HepG2 (cell line): ENCODE measurements around the gene PRH2. TPM values are rescaled to one million over a fixed set of nuclear protein-coding genes. Genes with fewer than 3 reads are reported as not detected.

Experiments
- ATRX ChIP-seq: sonication (generic); formaldehyde crosslinking; IDR thresholded peaks from 2 replicates; pipeline ENCODE4 v1.4.0; 2020; ENCODE audit warnings: missing genetic modification reagents, borderline replicate concordance
- BORCS8-MEF2B ChIP-seq: sonication (generic); formaldehyde crosslinking; IDR thresholded peaks from 2 replicates; pipeline ENCODE4 v1.8.0; 2022; ENCODE audit warnings: mild to moderate bottlenecking, missing genetic modification reagents
- CCDC6 ChIP-seq: sonication (generic); formaldehyde crosslinking; IDR thresholded peaks from 2 replicates; pipeline ENCODE4 v1.8.1; 2022; ENCODE audit warnings: mild to moderate bottlenecking, missing genetic modification reagents, moderate library complexity
- CENPBD1 ChIP-seq: sonication (generic); formaldehyde crosslinking; IDR thresholded peaks from 2 replicates; pipeline ENCODE4 v1.8.0; 2022; ENCODE audit warnings: missing genetic modification reagents, low read depth, mild to moderate bottlenecking, borderline replicate concordance
- CREB3 ChIP-seq: sonication (generic); formaldehyde crosslinking; IDR thresholded peaks from 2 replicates; pipeline ENCODE4 v1.5.0; 2020; ENCODE audit warnings: missing genetic modification reagents
- FOXC1 ChIP-seq: sonication (generic); formaldehyde crosslinking; IDR thresholded peaks from 2 replicates; pipeline ENCODE4 v1.8.0; 2022; ENCODE audit warnings: mild to moderate bottlenecking, missing genetic modification reagents, borderline replicate concordance
- NFIC ChIP-seq: IDR thresholded peaks from 2 replicates; pipeline ENCODE4 v1.6.1; 2012; ENCODE audit warnings: mild to moderate bottlenecking, low read length, inconsistent platforms
- NR1H2 ChIP-seq: sonication (generic); formaldehyde crosslinking; IDR thresholded peaks from 2 replicates; pipeline ENCODE4 v1.8.1; 2022; ENCODE audit warnings: low read depth, missing genetic modification reagents, borderline replicate concordance
- RBM39 ChIP-seq: fragments of 200-400 bp; formaldehyde crosslinking; IDR thresholded peaks from one replicate; pipeline ENCODE4 v1.6.1; 2018; ENCODE audit warnings: antibody characterized with exemption, mild to moderate bottlenecking, low read depth, low read length; ENCODE audit not compliant: poor library complexity, severe bottlenecking
- RERE ChIP-seq: IDR thresholded peaks from 2 replicates; pipeline ENCODE4 v1.6.1; 2016; ENCODE audit warnings: low read depth, missing genetic modification reagents, missing compliant biosample characterization
- SETDB1 ChIP-seq: sonication (generic); formaldehyde crosslinking; IDR thresholded peaks from 2 replicates; pipeline ENCODE4 v1.5.1; 2020; ENCODE audit warnings: missing genetic modification reagents, mild to moderate bottlenecking, borderline replicate concordance
- ZBTB21 ChIP-seq: sonication (generic); formaldehyde crosslinking; IDR thresholded peaks from 2 replicates; pipeline ENCODE4 v1.4.0; 2020; ENCODE audit warnings: missing genetic modification reagents
- ZNF101 ChIP-seq: sonication (generic); formaldehyde crosslinking; IDR thresholded peaks from 2 replicates; pipeline ENCODE4 v1.4.0; 2020; ENCODE audit warnings: mild to moderate bottlenecking, low read depth, missing genetic modification reagents, borderline replicate concordance
- ZNF263 ChIP-seq: sonication (generic); formaldehyde crosslinking; IDR thresholded peaks from 2 replicates; pipeline ENCODE4 v1.4.0; 2020; ENCODE audit warnings: missing genetic modification reagents
- ZNF264 ChIP-seq: sonication (generic); formaldehyde crosslinking; IDR thresholded peaks from 2 replicates; pipeline ENCODE4 v1.4.0; 2020; ENCODE audit warnings: missing genetic modification reagents
- ZNF317 ChIP-seq: sonication (generic); formaldehyde crosslinking; IDR thresholded peaks from 2 replicates; pipeline ENCODE4 v1.5.0; 2020; ENCODE audit warnings: mild to moderate bottlenecking, missing genetic modification reagents
- ZNF512 ChIP-seq: sonication (generic); formaldehyde crosslinking; IDR thresholded peaks from 2 replicates; pipeline ENCODE4 v1.4.0; 2020; ENCODE audit warnings: mild to moderate bottlenecking, missing genetic modification reagents
- ZNF558 ChIP-seq: sonication (generic); formaldehyde crosslinking; IDR thresholded peaks from 2 replicates; pipeline ENCODE4 v1.9.0; 2022; ENCODE audit warnings: mild to moderate bottlenecking, missing genetic modification reagents, borderline replicate concordance
- ZNF644 ChIP-seq: IDR thresholded peaks from 2 replicates; pipeline ENCODE4 v1.6.1; 2016; ENCODE audit warnings: low read depth
- ZNF816 ChIP-seq: sonication (generic); formaldehyde crosslinking; IDR thresholded peaks from 2 replicates; pipeline ENCODE4 v1.8.0; 2022; ENCODE audit warnings: missing genetic modification reagents, mild to moderate bottlenecking, borderline replicate concordance
- polyA plus RNA-seq, 8 experiments: library from polyadenylated mRNA; depleted of rRNA in 3 of 8; stranded (reverse) in 7 of 8; unstranded in 1 of 8; fragments of >200 nt; fragmentation: Illumina TruSeq in 4 of 8; extraction: Trizol in 4 of 8; gene quantifications; 2 replicates each; pipeline versions ENCODE4 v1.2.1 to v1.2.3, GENCODE V29; 2011 to 2016; ENCODE audit warnings: low read depth in 4 of 8, missing spikeins in 1 of 8, mixed read lengths in 1 of 8; ENCODE audit not compliant: insufficient read depth in 1 of 8
- total RNA-seq, 5 experiments: library from RNA; depleted of rRNA; stranded (reverse); fragments of >200 nt; fragmentation: Illumina TruSeq; extraction: Trizol; gene quantifications; 2 replicates each; pipeline ENCODE4 v1.2.3, GENCODE V29; 2016; ENCODE audit warnings: low read depth in 1 of 5
- TF ChIP-seq, protein P1 (sequence below): sonication (generic); formaldehyde crosslinking; IDR thresholded peaks from 2 replicates; pipeline ENCODE4 v1.8.0; 2022; ENCODE audit warnings: missing genetic modification reagents, mild to moderate bottlenecking, inconsistent platforms, borderline replicate concordance

The PRH2 gene
- total and polyA plus RNA-seq, 2 of the 13 experiments (the other 11 are each of a cell fraction or from before 2014, with no cell fraction given) = 0.24 to 0.48 TPM

DNA sequence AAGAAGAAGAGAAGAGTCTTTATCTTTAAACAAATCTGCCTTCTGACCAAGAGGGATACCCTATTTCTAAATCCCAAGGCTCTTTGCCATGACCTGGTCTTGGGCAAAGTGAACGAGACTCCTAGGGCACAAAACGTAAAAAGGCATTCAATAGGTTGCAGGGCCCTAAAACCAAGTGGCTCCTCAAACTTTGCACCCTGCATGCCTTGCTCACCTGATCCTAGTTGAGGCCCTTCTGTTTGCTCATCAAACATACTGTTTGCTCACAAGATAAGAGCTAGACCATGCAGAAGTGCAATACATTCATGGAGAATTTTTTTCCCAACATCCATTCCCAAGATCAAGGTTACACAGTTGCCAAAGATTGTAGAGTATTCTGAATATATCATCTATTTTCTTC is 37.1 kb upstream of the PRH2 start (continued):
- TF ChIP-seq ZNF512 (CRISPR knock-in tag) (no peak), ZNF558 (no peak), NFIC (peak; percentile 97), CCDC6 (CRISPR knock-in tag) (no peak), FOXC1 (no peak), ZNF263 (CRISPR knock-in tag) (no peak), ZNF317 (peak; percentile 71; the same call in 1 of the 2 replicates), ZNF816 (CRISPR knock-in tag) (no peak), ATRX (CRISPR knock-in tag) (no peak), SETDB1 (CRISPR knock-in tag) (no peak), CREB3 (CRISPR knock-in tag) (no peak), ZBTB21 (CRISPR knock-in tag) (peak; percentile 32; the same call in 1 of the 2 replicates), RBM39 (no peak), NR1H2 (CRISPR knock-in tag) (no peak), ZNF644 (peak; percentile 100), RERE (CRISPR knock-in tag) (peak; percentile 96), BORCS8-MEF2B (peak; percentile 74; the same call in 1 of the 2 replicates), ZNF264 (CRISPR knock-in tag) (peak; percentile 83; the same call in 1 of the 2 replicates), CENPBD1 (CRISPR knock-in tag) (no peak), ZNF101 (CRISPR knock-in tag) (no peak)
- TF ChIP-seq, protein P1, sequence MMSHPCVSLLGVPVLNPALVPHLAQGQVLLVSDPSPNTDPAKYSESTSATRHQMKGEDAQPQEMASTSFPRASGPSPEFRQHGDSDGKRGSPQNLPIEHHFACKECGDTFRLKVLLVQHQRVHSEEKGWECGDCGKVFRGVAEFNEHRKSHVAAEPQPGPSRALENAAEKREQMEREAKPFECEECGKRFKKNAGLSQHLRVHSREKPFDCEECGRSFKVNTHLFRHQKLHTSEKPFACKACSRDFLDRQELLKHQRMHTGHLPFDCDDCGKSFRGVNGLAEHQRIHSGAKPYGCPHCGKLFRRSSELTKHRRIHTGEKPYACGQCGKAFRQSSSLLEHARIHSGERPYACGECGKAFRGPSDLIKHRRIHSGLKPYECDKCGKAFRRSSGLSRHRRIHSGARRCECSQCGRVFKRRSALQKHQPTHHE (CRISPR knock-in tag) = no peak
